Rectal smooth muscle tissue (tissue), 1 donor: Measurements from ENCODE around the gene SLC41A3.
"Not testable (repeated sequence)": the region's sequence is repeated elsewhere in the genome, so short reads cannot be mapped to it uniquely, and the experiment has no call there.

Source experiments
- H3K27ac ChIP-seq: one replicate; pipeline ENCODE4 v1.7.0; 2013; ENCODE audit warnings: low read depth, low read length, inconsistent platforms
- H3K27me3 ChIP-seq: one replicate; pipeline ENCODE4 v1.7.0; 2013; ENCODE audit warnings: low read length; ENCODE audit not compliant: control insufficient read depth, insufficient read depth
- H3K36me3 ChIP-seq: one replicate; pipeline ENCODE4 v1.7.0; 2013; ENCODE audit warnings: low read length; ENCODE audit not compliant: control insufficient read depth, insufficient read depth
- H3K4me1 ChIP-seq: one replicate; pipeline ENCODE4 v1.7.0; 2013; ENCODE audit warnings: low read length; ENCODE audit not compliant: control insufficient read depth, insufficient read depth
- H3K4me3 ChIP-seq: one replicate; pipeline ENCODE4 v1.7.0; 2013; ENCODE audit warnings: low read length
- H3K9ac ChIP-seq: one replicate; pipeline ENCODE4 v1.7.0; 2013; ENCODE audit warnings: low read length

Gene SLC41A3

GRCh38 chr3:125968121-125968520, 115.8 kb downstream of the SLC41A3 start:
- H3K27me3 ChIP-seq, H3K9ac ChIP-seq, H3K36me3 ChIP-seq, H3K4me3 ChIP-seq, H3K4me1 ChIP-seq, H3K27ac ChIP-seq: not testable (repeated sequence)

- H3K36me3 ChIP-seq: no peaks in the 10 kb centered on the region
- no peaks in the 10 kb centered on the region for H3K4me1 ChIP-seq
- no peak overlapping the region for H3K9ac ChIP-seq
- no peak overlapping the region for H3K27ac ChIP-seq
- H3K4me3 ChIP-seq: no peak overlapping the region
- no peaks in the 10 kb centered on the region for H3K27me3 ChIP-seq
These were observed 116.8 kb downstream of the SLC41A3 start for GRCh38 chr3:125967156-125967555.

- Histone ChIP-seq H3K36me3 (no peaks in the 10 kb centered on the region), H3K9ac (no peak overlapping the region), H3K27me3 (no peaks in the 10 kb centered on the region), H3K4me1 (no peaks in the 10 kb centered on the region), H3K4me3 (no peak overlapping the region), H3K27ac (no peak overlapping the region)
These were observed 118.4 kb downstream of the SLC41A3 start for GRCh38 chr3:125965505-125965904.

GRCh38 chr3:125963834-125964233, 120.1 kb downstream of the SLC41A3 start:
- not testable (repeated sequence) for H3K27me3 ChIP-seq, H3K9ac ChIP-seq, H3K4me3 ChIP-seq, H3K36me3 ChIP-seq, H3K4me1 ChIP-seq, H3K27ac ChIP-seq

GRCh38 chr3:125961289-125961589, 122.7 kb downstream of the SLC41A3 start:
- no peaks in the 10 kb centered on the region for H3K4me1 ChIP-seq
- no peaks in the 10 kb centered on the region for H3K27me3 ChIP-seq
- no peak overlapping the region for H3K27ac ChIP-seq
- no peak overlapping the region for H3K9ac ChIP-seq
- no peaks in the 10 kb centered on the region for H3K36me3 ChIP-seq
- no peak overlapping the region for H3K4me3 ChIP-seq

- Histone ChIP-seq H3K27ac (no peak overlapping the region), H3K36me3 (no peaks in the 10 kb centered on the region), H3K4me1 (no peaks in the 10 kb centered on the region), H3K9ac (no peak overlapping the region), H3K4me3 (no peak overlapping the region), H3K27me3 (no peaks in the 10 kb centered on the region)
These were observed 123.3 kb downstream of the SLC41A3 start for GRCh38 chr3:125960456-125961288.

GRCh38 chr3:125960066-125960424, 123.9 kb downstream of the SLC41A3 start:
- Histone ChIP-seq H3K36me3 (no peaks in the 10 kb centered on the region), H3K4me1 (no peaks in the 10 kb centered on the region), H3K27ac (no peak overlapping the region), H3K9ac (no peak overlapping the region), H3K4me3 (no peak overlapping the region), H3K27me3 (no peaks in the 10 kb centered on the region)

GRCh38 chr3:125959317-125960065, 124.4 kb downstream of the SLC41A3 start:
- H3K27me3 ChIP-seq: no peaks in the 10 kb centered on the region
- H3K9ac ChIP-seq: no peak overlapping the region
- no peaks in the 10 kb centered on the region for H3K4me1 ChIP-seq
- H3K36me3 ChIP-seq: no peaks in the 10 kb centered on the region
- H3K27ac ChIP-seq: no peak overlapping the region
- H3K4me3 ChIP-seq: no peak overlapping the region

GRCh38 chr3:125958511-125959316, 125.2 kb downstream of the SLC41A3 start:
- Histone ChIP-seq H3K4me3 (no peak overlapping the region), H3K9ac (no peak overlapping the region), H3K27me3 (no peaks in the 10 kb centered on the region), H3K36me3 (no peaks in the 10 kb centered on the region), H3K27ac (no peak overlapping the region), H3K4me1 (no peaks in the 10 kb centered on the region)

- Histone ChIP-seq H3K36me3 (no peaks in the 10 kb centered on the region), H3K4me3 (no peak overlapping the region), H3K9ac (no peak overlapping the region), H3K27ac (no peak overlapping the region), H3K4me1 (no peaks in the 10 kb centered on the region), H3K27me3 (no peaks in the 10 kb centered on the region)
These were observed 126.0 kb downstream of the SLC41A3 start for GRCh38 chr3:125957674-125958510.

GRCh38 chr3:125957020-125957419, 126.9 kb downstream of the SLC41A3 start:
- not testable (repeated sequence) for H3K27ac ChIP-seq, H3K9ac ChIP-seq, H3K4me3 ChIP-seq, H3K4me1 ChIP-seq, H3K27me3 ChIP-seq, H3K36me3 ChIP-seq
